Stimulated activated effector memory CD8-positive, alpha-beta T cell treated with anti-CD3 and anti-CD28 coated beads, Interleukin-12 subunit alpha, Interleukin-12 subunit beta, amount 100 ng/mL, for 72 hours (primary cell): ENCODE measurements around the gene TCERG1L.

Experiments used
- ATAC-seq: fragments of 150-1000 bp; cut with Tn5 transposase; 2 replicates; pipeline ENCODE4 v1.10.0; 2021
- DNase-seq, 2 donors: peaks; one replicate each; pipeline ENCODE4 v3.0.0; 2021 to 2022; ENCODE audit warnings: low spot score in 2 of 2
- H3K27ac Mint-ChIP-seq: one replicate; pipeline ENCODE4 v1.8.0; 2022; ENCODE audit warnings: mild to moderate bottlenecking, mixed read lengths
- H3K36me3 Mint-ChIP-seq: one replicate; pipeline ENCODE4 v1.8.0; 2022; ENCODE audit warnings: mild to moderate bottlenecking, mixed read lengths
- H3K4me1 Mint-ChIP-seq: one replicate; pipeline ENCODE4 v1.8.0; 2022; ENCODE audit warnings: mixed read lengths
- H3K4me3 Mint-ChIP-seq: one replicate; pipeline ENCODE4 v1.8.0; 2022; ENCODE audit warnings: mild to moderate bottlenecking, mixed read lengths
- H3K9me3 Mint-ChIP-seq: one replicate; pipeline ENCODE4 v1.8.0; 2022; ENCODE audit warnings: mixed read lengths

Gene TCERG1L

GRCh38 chr10:131077724-131078123 lies 233.8 kb downstream of the TCERG1L start:
- DNase-seq (no peak), ATAC-seq (no peak)
- peaks cover 7% of the 10 kb centered on the region for H3K4me1 Mint-ChIP-seq
- no peaks in the 10 kb centered on the region for H3K36me3 Mint-ChIP-seq
- no peak overlapping the region for H3K27ac Mint-ChIP-seq
- no peak overlapping the region for H3K4me3 Mint-ChIP-seq
- H3K9me3 Mint-ChIP-seq = peaks cover 2% of the 10 kb centered on the region

DNA sequence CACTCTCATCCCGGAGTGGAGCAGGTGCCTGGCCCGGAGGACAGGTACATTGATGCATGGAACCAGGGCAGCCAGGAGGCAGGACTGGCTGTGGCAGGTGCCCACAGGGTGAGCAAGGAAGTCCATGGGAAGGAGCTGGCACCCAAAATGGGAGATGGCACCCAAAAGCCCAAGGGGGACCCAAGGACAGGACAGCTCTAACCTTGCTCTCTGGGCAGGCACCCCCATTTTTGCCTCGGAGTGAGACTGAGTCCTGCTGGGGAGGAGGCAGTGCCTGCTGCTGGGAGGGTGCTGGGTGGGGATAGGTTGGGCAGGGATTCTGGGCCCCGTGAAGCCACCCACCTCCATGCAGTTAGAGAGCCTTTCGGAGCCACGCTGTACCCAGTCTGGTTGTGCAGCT lies 234.5 kb downstream of the TCERG1L start:
- Mint-ChIP-seq H3K9me3 (peaks cover 2% of the 10 kb centered on the region), H3K4me1 (peaks cover 7% of the 10 kb centered on the region), H3K36me3 (no peaks in the 10 kb centered on the region), H3K27ac (no peak overlapping the region), H3K4me3 (no peak overlapping the region)
- no peak for ATAC-seq
- no peak for DNase-seq

- Mint-ChIP-seq H3K4me1 (peaks cover 3% of the 10 kb centered on the region), H3K36me3 (no peaks in the 10 kb centered on the region), H3K27ac (no peak overlapping the region), H3K4me3 (no peak overlapping the region), H3K9me3 (peaks cover 2% of the 10 kb centered on the region)
- ATAC-seq = no peak
- DNase-seq = no peak
These were observed 235.2 kb downstream of the TCERG1L start for GRCh38 chr10:131076356-131076755.

DNA sequence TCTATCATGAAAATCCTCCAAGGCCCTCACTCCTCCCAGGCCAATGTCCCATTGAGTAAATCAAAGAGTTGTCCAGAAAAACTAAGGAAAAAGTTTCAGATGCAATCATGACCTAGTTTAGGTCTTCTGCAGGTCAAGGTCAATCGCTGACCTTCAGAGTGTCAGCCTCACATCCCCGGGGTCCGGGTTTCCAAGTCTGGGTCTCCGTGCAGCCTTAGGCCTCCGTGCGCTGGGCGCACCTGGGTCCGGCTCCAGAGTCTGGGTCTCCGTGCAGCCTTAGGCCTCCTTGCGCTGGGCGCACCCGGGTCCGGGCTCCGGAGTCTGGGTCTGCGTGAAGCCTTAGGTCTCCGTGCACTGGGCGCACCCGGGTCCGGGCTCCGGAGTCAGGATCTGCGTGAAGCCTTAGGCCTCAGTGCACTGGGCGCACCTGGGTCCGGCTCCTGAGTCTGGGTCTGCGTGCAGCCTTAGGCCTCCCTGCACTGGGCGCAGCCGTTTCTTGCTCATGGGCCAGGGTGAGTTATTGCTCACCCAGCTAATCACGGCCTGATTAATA lies 236.2 kb downstream of the TCERG1L start:
- ATAC-seq (no peak), DNase-seq (no peak)
- H3K4me1 Mint-ChIP-seq = no peaks in the 10 kb centered on the region
- H3K9me3 Mint-ChIP-seq = peaks cover 2% of the 10 kb centered on the region
- no peaks in the 10 kb centered on the region for H3K36me3 Mint-ChIP-seq
- no peak overlapping the region for H3K4me3 Mint-ChIP-seq
- no peak overlapping the region for H3K27ac Mint-ChIP-seq

DNA sequence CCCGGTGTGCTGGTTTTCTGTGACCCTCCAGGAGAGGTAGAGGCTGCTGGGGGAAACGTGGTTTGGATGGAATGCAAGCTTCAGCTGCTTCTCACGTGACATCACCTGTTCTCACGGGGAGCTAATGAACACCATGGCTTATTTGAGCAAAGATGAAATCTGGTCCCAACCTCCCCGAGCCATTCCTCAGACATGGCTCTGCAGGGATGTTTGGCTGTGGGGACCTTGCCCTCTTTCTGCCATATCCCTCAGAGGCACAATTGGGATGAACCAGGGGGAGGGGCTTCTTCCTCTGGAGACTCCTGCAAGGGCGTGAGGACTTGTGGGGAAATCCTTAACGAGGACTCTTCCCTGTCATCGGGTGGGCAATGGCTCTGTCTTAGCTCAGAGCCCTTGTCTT lies 236.8 kb downstream of the TCERG1L start:
- Mint-ChIP-seq H3K9me3 (no peaks in the 10 kb centered on the region), H3K4me3 (no peak overlapping the region), H3K4me1 (no peaks in the 10 kb centered on the region), H3K27ac (no peak overlapping the region), H3K36me3 (no peaks in the 10 kb centered on the region)
- no peak for ATAC-seq
- no peak for DNase-seq

- H3K4me1 Mint-ChIP-seq = no peaks in the 10 kb centered on the region
- H3K9me3 Mint-ChIP-seq = no peaks in the 10 kb centered on the region
These were observed 238.0 kb downstream of the TCERG1L start for GRCh38 chr10:131073469-131074035.

GRCh38 chr10:131072651-131073468 lies 238.7 kb downstream of the TCERG1L start:
- Mint-ChIP-seq H3K4me1 (no peaks in the 10 kb centered on the region), H3K4me3 (no peak overlapping the region), H3K27ac (no peak overlapping the region), H3K36me3 (no peaks in the 10 kb centered on the region), H3K9me3 (no peaks in the 10 kb centered on the region)
- no peak for ATAC-seq
- DNase-seq = no peak

More at GRCh38 chr10:131073469-131074035, 238.0 kb downstream of the TCERG1L start:
- ATAC-seq = no peak
- no peak overlapping the region for H3K27ac Mint-ChIP-seq
- DNase-seq = no peak
- H3K4me3 Mint-ChIP-seq = no peak overlapping the region
- no peaks in the 10 kb centered on the region for H3K36me3 Mint-ChIP-seq

- Mint-ChIP-seq H3K27ac (no peak overlapping the region), H3K36me3 (no peaks in the 10 kb centered on the region), H3K4me3 (no peak overlapping the region), H3K4me1 (no peaks in the 10 kb centered on the region), H3K9me3 (no peaks in the 10 kb centered on the region)
- no peak for ATAC-seq
- DNase-seq = no peak
These were observed 239.8 kb downstream of the TCERG1L start for GRCh38 chr10:131071721-131072120.

GRCh38 chr10:131070856-131071255 lies 240.7 kb downstream of the TCERG1L start:
- H3K4me1 Mint-ChIP-seq = no peaks in the 10 kb centered on the region
- H3K36me3 Mint-ChIP-seq = no peaks in the 10 kb centered on the region
- ATAC-seq = no peak
- no peaks in the 10 kb centered on the region for H3K9me3 Mint-ChIP-seq
- no peak for DNase-seq
- no peak overlapping the region for H3K27ac Mint-ChIP-seq
- no peak overlapping the region for H3K4me3 Mint-ChIP-seq

DNA sequence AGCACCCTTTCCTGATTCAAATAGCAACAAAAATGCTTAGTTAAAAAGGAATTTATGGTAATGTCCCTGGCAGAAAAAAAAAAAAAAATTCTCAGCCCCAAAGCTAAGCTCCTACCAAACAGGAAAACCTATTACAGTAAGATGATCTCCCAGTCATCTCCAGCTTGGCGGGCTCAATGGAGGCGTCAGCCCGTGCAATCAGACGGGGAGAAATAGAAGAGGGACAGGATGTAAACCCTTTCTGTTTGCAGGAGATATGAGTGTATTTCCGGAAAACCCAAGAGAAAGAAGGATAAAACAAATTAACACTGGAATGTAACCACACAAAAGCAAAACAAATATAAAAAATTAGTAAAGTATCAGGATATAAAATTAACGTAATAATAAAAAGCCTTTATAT lies 242.8 kb downstream of the TCERG1L start:
- Mint-ChIP-seq H3K4me3 (no peak overlapping the region), H3K9me3 (no peaks in the 10 kb centered on the region), H3K4me1 (no peaks in the 10 kb centered on the region), H3K36me3 (no peaks in the 10 kb centered on the region), H3K27ac (no peak overlapping the region)
- DNase-seq (no peak), ATAC-seq (no peak)

GRCh38 chr10:131068311-131068710 lies 243.2 kb downstream of the TCERG1L start:
- no peaks in the 10 kb centered on the region for H3K9me3 Mint-ChIP-seq
- no peak overlapping the region for H3K4me3 Mint-ChIP-seq
- no peak for DNase-seq
- no peak overlapping the region for H3K27ac Mint-ChIP-seq
- no peaks in the 10 kb centered on the region for H3K4me1 Mint-ChIP-seq
- no peaks in the 10 kb centered on the region for H3K36me3 Mint-ChIP-seq
- ATAC-seq = no peak

GRCh38 chr10:131067690-131068089 lies 243.8 kb downstream of the TCERG1L start:
- Mint-ChIP-seq H3K36me3 (no peaks in the 10 kb centered on the region), H3K9me3 (no peaks in the 10 kb centered on the region), H3K4me3 (no peak overlapping the region), H3K27ac (no peak overlapping the region), H3K4me1 (no peaks in the 10 kb centered on the region)
- DNase-seq = no peak
- ATAC-seq = no peak

DNA sequence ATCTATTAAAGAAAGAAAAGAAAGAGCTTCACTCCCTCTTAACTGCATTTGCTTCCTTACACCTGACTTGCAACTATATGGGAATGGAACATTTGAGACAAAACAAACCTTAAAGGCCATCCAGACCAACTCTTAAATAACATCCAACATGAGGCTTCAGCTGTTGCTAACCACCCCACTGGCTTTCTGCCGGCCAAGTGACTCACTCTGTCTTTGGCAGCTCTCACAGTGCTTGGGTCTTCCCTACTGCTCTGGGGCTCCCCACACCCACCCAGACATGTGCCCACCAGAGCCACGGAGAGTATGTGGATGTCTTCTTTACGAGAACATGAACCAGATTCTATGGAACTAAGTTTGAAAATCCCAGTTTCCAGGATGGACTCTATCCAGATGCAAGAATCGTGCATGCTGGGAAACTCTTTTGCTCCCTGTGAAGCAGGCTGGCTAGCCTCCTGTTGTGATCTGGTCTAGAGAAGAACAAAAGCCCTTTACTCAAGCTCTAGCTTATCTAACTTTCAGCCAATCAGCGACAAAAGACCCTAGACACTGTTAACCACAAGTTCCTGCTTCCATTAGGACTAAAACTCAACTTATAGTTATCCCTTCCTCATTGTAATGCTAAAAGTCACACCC lies 245.7 kb downstream of the TCERG1L start:
- DNase-seq (no peak), ATAC-seq (no peak)
- Mint-ChIP-seq H3K27ac (no peak overlapping the region), H3K4me1 (no peaks in the 10 kb centered on the region), H3K9me3 (no peaks in the 10 kb centered on the region), H3K4me3 (no peak overlapping the region), H3K36me3 (no peaks in the 10 kb centered on the region)

GRCh38 chr10:131063311-131063710 lies 248.2 kb downstream of the TCERG1L start:
- DNase-seq = no peak
- H3K4me3 Mint-ChIP-seq = no peak overlapping the region
- H3K4me1 Mint-ChIP-seq = no peaks in the 10 kb centered on the region
- no peaks in the 10 kb centered on the region for H3K9me3 Mint-ChIP-seq
- H3K27ac Mint-ChIP-seq = no peak overlapping the region
- ATAC-seq = no peak
- no peaks in the 10 kb centered on the region for H3K36me3 Mint-ChIP-seq

DNA sequence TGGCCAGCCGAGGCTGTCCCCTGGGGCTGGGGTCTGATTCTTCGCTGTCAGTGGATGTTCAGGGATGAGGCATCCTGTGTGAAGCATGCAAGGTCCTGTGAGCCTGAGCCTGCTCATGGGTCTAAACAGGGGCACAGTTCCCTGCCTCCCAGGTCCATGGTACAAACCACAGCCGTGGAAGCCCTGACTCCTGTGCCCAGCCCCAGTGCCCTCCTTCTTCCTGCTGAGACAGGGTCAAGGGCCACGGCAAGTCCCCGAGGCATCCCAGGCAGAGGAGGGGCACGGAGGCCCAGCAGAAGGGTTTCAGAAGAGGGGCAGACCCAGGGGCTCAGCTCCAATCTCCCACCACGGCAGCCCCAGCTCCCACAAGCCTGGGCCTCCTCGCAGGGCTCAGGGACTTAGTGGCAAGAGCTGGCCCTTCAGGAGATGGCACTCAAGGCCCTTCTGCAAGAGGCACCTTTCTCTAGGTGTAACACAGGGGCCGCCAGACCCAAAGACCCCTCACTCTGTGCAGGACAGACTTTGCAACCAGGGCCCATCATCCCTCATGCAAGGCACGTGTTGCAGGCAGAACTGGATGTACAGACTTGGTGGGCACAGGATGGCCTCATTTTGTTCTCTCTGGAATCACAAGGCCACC lies 248.8 kb downstream of the TCERG1L start:
- no peak overlapping the region for H3K27ac Mint-ChIP-seq
- no peaks in the 10 kb centered on the region for H3K4me1 Mint-ChIP-seq
- DNase-seq (no peak), ATAC-seq (peak; percentile 32)
- peaks cover 4% of the 10 kb centered on the region for H3K9me3 Mint-ChIP-seq
- H3K36me3 Mint-ChIP-seq = no peaks in the 10 kb centered on the region
- no peak overlapping the region for H3K4me3 Mint-ChIP-seq
